ENCODE results near the gene WDR33. TPM values are rescaled to one million over a fixed set of nuclear protein-coding genes. Genes with fewer than 3 reads are reported as not detected.

The WDR33 gene
- total and polyA plus RNA-seq, 2 donors from 2014 or later, result 19.8 to 60.2 TPM

DNA sequence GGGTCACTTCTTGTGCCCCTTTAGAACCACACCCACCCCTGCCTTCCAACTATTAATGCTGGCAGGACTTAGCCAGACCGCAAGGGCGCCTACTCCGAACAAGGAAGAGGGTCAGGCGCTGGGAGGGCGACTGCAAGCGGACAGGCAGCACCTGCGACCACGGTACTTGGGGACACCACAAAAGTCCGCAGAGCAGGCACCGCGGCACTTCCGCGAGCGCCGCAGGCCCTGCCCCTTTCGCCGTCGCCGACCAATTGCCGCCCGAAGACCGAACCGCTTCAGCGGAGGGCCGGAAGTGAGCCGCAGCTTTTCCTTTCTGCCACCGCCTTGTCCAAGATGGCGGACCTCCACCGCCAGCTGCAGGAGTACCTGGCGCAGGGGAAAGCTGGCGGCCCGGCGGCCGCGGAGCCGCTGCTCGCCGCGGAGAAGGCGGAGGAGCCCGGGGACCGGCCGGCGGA lies 109.7 kb downstream of the WDR33 start, which contains the start of gene SFT2D3:
SFT2D3 (plus strand) TSS at position 305 of the 458 bp plus-strand sequence; CDS start at position 337, 32 bp downstream.
- Histone ChIP-seq H3K36me3 (ENCODE audit: control insufficient read depth in 2 of 3, insufficient read depth in 3 of 3, low read length in 3 of 3) (peaks cover 0 to 2% (median 0%) of the 10 kb centered on the region in 3 donors), H3K27me3 (ENCODE audit: control insufficient read depth, insufficient read depth, low read length) (no peaks in the 10 kb centered on the region), H3K9me3 (ENCODE audit: control insufficient read depth in 2 of 3, insufficient read depth in 1 of 3, low read length in 3 of 3) (no peaks in the 10 kb centered on the region), H3K9ac (ENCODE audit: low read length in 3 of 3) (peak within 1 kb of the TSS; percentile 70 to 89 (median 84)), H3K4me1 (ENCODE audit: control insufficient read depth in 2 of 3, insufficient read depth in 2 of 3, low read depth in 1 of 3, low read length in 3 of 3) (peaks cover 0 to 14% (median 14%) of the 10 kb centered on the region in 3 donors), H3K27ac (ENCODE audit: low read depth in 2 of 2, low read length in 2 of 2) (peak within 1 kb of the TSS; percentile 94 to 97), H3K4me3 (ENCODE audit: low read length in 3 of 3) (peak within 1 kb of the TSS; percentile 72 to 96 (median 85))
- intact Hi-C loops (cut with DNase I), result no loop called here
- TF ChIP-seq, protein P1, sequence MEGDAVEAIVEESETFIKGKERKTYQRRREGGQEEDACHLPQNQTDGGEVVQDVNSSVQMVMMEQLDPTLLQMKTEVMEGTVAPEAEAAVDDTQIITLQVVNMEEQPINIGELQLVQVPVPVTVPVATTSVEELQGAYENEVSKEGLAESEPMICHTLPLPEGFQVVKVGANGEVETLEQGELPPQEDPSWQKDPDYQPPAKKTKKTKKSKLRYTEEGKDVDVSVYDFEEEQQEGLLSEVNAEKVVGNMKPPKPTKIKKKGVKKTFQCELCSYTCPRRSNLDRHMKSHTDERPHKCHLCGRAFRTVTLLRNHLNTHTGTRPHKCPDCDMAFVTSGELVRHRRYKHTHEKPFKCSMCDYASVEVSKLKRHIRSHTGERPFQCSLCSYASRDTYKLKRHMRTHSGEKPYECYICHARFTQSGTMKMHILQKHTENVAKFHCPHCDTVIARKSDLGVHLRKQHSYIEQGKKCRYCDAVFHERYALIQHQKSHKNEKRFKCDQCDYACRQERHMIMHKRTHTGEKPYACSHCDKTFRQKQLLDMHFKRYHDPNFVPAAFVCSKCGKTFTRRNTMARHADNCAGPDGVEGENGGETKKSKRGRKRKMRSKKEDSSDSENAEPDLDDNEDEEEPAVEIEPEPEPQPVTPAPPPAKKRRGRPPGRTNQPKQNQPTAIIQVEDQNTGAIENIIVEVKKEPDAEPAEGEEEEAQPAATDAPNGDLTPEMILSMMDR (IDR thresholded peaks at IDR 0.05; ENCODE audit: borderline replicate concordance, extremely low read depth, insufficient read depth), result no peak
- FAIRE-seq (no peak), DNase-seq (peak; percentile 96 to 98 (median 96))

DNA sequence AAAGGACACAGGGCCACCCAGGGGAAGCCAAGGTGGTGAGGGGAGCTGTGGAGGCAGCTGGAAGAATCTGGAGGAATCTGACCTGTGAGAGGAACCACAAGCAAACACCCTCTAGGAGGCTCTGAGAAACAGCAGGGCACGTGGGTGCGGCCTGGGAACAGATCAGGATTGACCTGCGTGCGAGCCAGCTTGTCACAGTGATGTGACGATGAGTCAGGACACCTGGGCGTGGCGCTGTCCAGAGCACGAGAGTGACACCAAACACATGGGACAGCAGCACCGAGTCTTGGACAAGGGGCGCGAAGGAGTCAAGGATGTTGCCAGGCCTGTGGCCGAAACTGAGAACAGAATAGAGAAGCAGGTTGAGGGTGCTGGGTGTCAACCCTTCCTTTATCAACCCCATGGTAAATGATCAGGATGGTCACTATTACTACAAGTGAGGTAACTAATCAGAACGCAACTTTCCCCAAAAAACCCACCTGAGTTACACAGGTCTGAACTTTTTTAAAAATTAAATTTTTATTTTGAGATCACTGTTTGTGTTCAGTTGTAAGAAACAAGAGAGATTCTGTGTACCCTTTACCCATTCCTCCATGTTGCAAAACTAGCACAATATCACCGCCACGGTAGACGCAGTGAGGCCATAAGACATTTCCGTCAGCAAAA lies 110.3 kb downstream of the WDR33 start:
- Histone ChIP-seq H3K27ac (ENCODE audit: low read depth in 2 of 2, low read length in 2 of 2) (peak overlapping the region; percentile 94 to 97), H3K9me3 (ENCODE audit: control insufficient read depth in 2 of 3, insufficient read depth in 1 of 3, low read length in 3 of 3) (no peaks in the 10 kb centered on the region), H3K36me3 (ENCODE audit: control insufficient read depth in 2 of 3, insufficient read depth in 3 of 3, low read length in 3 of 3) (peaks cover 0 to 2% (median 0%) of the 10 kb centered on the region in 3 donors), H3K9ac (ENCODE audit: low read length in 3 of 3) (peak overlapping the region; percentile 70 to 89 (median 84)), H3K4me3 (ENCODE audit: low read length in 3 of 3) (peak overlapping the region; percentile 72 to 96 (median 85)), H3K27me3 (ENCODE audit: control insufficient read depth, insufficient read depth, low read length) (no peaks in the 10 kb centered on the region), H3K4me1 (ENCODE audit: control insufficient read depth in 2 of 3, insufficient read depth in 2 of 3, low read depth in 1 of 3, low read length in 3 of 3) (peaks cover 0 to 14% (median 14%) of the 10 kb centered on the region in 3 donors)
- TF ChIP-seq, protein P1 (IDR thresholded peaks at IDR 0.05; ENCODE audit: borderline replicate concordance, extremely low read depth, insufficient read depth), result no peak
- DNase-seq, result peak; percentile 46 to 85 (median 51)
- no peak for FAIRE-seq
- intact Hi-C loops (cut with DNase I), result no loop called here

DNA sequence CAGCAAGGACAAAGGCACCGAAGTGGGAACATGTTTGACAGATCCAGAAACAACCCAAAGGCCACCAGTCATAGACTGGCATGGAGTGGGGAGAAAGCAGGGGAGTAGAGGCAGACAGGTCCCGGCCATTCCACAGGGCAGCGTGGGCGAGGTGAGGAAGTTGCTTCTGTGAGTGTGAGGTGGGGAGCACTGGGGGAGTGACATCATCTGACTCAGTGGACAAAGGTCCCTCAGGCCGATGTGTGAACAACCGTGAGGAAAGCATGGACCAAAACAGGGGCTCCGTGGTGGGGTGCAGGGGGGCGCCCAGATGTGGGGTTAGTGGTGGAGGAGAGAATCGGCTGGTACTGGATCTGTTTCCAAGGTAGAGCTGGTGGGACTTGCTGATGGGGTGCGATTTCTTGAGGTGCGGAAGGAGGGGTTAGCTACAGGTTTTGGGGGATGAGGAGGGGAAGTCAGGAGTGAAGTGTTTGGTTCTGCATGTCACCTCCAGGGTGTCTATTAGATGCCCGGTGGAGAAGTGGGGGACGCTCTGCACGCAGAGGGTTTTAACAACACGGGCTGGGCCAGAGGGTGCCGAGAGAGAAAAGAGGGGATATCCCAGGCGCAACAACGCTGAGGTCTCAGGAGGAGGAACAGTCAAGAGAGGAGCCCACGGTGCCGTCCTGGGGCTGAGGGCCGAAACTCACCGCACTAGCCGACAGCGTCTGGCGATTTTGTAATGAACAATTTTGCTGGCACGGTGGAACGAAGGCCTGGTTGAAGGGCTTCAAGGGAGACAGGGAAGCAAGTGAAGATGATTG lies 112.2 kb downstream of the WDR33 start:
- H3K27me3 ChIP-seq (ENCODE audit: control insufficient read depth, insufficient read depth, low read length), result no peaks in the 10 kb centered on the region
- no peak overlapping the region for H3K4me3 ChIP-seq (ENCODE audit: low read length in 3 of 3)
- H3K36me3 ChIP-seq (ENCODE audit: control insufficient read depth in 2 of 3, insufficient read depth in 3 of 3, low read length in 3 of 3), result no peaks in the 10 kb centered on the region
- DNase-seq (no peak), FAIRE-seq (no peak)
- H3K9ac ChIP-seq (ENCODE audit: low read length in 3 of 3), result no peak overlapping the region
- H3K4me1 ChIP-seq (ENCODE audit: control insufficient read depth in 2 of 3, insufficient read depth in 2 of 3, low read depth in 1 of 3, low read length in 3 of 3), result peaks cover 0 to 14% (median 14%) of the 10 kb centered on the region in 3 donors
- no peak overlapping the region for H3K27ac ChIP-seq (ENCODE audit: low read depth in 2 of 2, low read length in 2 of 2)
- intact Hi-C loops (cut with DNase I), result no loop called here
- H3K9me3 ChIP-seq (ENCODE audit: control insufficient read depth in 2 of 3, insufficient read depth in 1 of 3, low read length in 3 of 3), result no peaks in the 10 kb centered on the region
- TF ChIP-seq, protein P1 (IDR thresholded peaks at IDR 0.05; ENCODE audit: borderline replicate concordance, extremely low read depth, insufficient read depth), result no peak
